ENCODE data around the gene TBC1D22A.

Gene TBC1D22A

GRCh38 chr22:46737976-46738646, 24.3 kb upstream of the TBC1D22A start, which contains the start of gene CERK:
Gene CERK, minus strand, starts transcription at chr22:46738252. Its CDS starts 104 bp downstream, at chr22:46738148.
- peak; percentile 49 for DNase-seq

DNA sequence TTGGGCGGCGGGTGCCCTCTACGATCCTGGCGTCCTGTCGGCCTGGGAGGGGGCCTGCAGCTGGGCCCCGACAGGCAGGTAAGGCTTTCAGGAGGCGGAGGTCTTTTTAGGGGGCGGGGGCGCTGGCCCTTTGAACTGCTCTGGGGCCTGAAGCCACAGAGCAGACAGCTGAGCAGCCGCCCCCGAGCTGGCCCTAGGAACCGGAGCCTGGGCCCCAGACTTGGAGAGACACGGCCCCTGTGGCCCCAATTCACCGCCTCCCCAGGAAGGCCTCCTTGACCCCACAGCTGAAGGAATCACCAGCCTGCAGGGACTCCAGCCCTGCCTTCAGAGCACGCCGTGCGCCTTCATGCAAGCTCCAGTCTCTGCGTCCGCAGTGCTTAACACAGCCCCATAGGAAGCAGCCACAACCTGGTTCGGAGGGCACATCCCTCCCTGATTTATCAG, 23.8 kb upstream of the TBC1D22A start:
- DNase-seq = no peak

- peak; percentile 45 for DNase-seq
Measured at GRCh38 chr22:46739094-46739870, 23.2 kb upstream of the TBC1D22A start.

GRCh38 chr22:46740910-46741780, 21.3 kb upstream of the TBC1D22A start:
- DNase-seq = no peak

GRCh38 chr22:46741974-46742519, 20.4 kb upstream of the TBC1D22A start:
- DNase-seq = no peak

- DNase-seq = no peak
Measured at GRCh38 chr22:46742576-46743221, 19.8 kb upstream of the TBC1D22A start.

DNA sequence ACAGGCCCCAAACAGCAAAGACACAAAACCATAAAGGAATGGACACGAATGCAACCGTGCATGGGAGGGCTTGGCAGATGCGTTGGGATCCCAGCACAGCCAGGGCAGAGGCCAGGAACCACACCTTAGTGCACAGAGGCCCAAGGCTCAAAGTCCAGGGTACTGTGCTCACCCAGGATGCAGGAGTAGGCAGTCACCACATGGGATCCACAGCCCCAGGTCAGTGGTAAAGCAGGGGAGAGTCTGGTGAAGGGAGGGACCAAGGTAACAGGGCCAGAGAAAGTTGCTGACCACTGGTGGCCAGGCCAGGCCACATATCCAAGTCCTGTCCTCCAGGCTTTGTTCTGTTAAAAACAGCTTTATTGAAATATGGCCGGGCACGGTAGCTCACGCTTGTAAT, 17.9 kb upstream of the TBC1D22A start:
- DNase-seq = no peak

DNA sequence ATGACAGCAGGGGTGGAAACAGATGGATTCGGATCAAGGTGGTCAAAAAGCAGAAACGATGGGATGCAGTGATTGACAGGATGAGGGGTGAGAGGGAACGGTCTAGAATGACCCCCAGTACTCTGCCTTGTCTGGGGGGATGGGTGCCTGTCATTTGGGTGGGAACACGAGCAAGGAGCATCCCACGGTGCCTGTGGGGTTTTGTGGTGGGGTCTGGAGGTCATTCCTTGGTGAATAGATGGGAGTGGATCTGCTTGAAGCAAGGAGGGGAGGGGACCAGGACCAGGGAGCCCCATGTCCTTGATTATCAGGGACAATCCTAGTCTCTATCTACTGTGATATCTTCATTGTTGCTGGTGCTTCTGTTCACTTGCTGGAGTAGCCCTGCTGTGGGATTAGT, 16.3 kb upstream of the TBC1D22A start:
- no peak for DNase-seq

- DNase-seq = no peak
Measured at GRCh38 chr22:46746620-46747019, 15.8 kb upstream of the TBC1D22A start.

DNA sequence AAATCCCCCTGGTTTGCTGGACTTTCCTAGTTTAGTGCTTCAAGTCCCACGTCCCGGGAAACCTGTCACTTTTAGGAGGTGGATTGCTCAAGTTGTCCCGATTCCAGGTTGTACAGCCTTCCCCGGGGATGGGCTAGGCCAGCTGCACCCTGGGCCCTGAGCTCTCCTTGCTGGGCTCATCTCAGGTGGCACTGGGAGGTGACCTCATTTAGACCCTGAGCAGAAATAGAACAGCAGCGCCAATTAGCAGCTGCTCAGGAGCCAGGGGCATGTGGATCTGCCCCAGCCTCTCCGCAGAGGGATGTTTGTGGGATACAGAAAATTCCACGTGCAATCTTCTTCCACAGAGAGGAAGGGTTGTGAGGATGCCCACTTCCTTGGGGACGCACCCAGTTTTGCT, 14.8 kb upstream of the TBC1D22A start:
- DNase-seq = no peak

DNA sequence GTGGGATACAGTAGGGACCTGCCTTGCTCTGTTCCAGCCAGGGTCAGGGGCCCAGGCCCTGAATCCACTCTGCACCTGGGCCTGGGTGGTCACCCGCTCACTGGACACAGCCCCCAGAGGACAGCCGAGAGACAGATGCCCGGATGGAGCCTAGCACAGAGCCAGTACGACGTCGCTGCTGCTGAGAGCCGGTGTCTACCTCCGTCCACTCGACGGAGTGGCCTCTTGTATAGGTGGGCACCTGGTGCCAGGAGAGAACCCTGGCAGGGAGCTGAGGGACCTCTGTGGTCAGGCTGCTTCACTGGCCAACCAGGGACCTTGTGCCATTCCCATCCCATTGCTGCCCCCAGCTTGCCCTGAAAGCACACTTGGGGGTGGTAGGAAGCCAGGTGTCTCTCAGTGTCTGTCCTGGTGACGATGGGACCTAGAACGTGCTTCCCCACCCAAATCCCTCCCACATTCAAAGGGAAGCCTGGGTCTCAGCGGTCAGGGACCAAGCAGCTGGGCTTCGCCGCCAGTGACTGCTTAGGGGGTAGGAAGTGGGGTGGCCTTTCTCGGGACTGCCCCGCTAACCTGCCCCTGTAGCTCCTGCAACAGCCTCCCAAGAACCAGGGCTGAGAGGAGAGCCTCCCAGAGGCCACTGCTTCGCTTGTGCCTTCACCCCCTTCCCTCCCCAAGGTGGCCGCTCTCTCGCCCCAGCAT, 14.1 kb upstream of the TBC1D22A start:
- no peak for DNase-seq

DNA sequence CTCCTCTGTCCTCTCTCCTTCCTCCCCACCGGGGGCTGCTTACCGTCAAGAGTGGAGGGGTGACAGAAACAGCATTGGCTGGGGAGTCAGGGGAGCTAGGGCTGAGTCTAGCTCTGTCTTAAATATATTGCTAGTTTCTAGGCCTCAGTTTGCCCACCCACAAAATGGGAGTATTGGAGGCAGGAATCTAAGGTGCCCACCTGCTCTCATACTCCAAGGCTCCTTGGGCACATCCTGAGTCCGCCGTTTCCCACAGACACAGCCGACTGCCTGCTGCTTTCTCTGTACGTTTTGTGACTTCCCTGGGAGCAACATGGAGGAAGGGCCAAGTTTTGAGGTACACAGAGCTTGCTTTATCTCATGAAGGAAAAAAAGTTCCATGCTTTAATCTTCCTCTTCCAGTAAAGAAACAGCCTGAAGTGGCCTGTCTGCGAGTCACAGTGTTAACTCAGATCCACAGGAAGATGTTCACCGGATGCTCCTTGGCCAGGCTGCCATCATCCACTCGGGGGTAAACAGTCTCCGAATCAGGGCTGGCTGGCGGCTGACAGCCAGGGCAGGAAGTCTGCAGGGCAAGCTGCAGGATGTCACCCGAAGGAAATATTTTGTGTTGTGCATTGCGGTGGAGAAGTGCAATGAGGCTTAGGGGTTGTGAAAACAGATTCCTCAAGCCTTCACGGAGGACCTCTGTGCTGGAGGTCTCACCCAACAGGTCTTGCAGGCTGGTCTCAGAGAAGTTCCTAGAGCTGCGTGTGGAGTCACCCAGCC, 13.4 kb upstream of the TBC1D22A start:
- peak; percentile 61 for DNase-seq

GRCh38 chr22:46749682-46750529, 12.5 kb upstream of the TBC1D22A start:
- peak; percentile 31 for DNase-seq

- DNase-seq = no peak
Measured at GRCh38 chr22:46750530-46750800, 12.0 kb upstream of the TBC1D22A start.

- no peak for DNase-seq
Measured at GRCh38 chr22:46750863-46751443, 11.5 kb upstream of the TBC1D22A start.

DNA sequence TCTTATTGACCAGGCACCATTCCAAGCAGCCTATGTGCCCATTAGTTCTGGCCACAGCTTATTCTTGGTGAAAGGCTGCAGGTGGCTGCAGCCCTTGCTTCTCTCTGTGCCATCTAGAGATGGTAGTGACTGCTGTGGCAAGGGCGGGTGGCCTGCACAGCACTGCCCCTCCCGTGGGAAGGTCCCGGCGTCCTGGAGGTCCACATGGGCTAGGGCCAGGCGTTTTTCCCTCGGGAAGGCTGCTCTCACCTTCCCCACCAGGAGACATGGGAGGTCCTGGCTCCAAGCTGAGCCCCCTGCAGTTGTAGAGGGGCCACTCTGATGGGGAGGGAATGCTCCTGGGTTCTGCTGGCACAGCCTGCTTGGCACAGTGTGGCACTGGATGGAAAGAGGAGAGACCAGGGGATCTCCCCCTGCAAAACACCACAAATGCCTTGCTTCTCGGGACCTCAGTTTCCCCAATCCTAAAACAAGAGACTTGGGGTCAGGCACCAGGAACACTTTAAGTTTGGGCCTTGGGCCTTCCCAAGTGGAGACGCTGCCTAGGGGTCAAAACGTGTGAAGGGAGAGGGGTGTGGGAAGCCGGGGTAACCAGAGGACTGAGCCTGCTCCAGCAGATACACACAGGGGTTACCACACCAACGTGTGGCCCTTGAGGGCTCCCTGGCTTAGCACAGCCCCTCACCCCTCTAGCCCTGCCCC, 10.0 kb upstream of the TBC1D22A start:
- no peak for DNase-seq

DNA sequence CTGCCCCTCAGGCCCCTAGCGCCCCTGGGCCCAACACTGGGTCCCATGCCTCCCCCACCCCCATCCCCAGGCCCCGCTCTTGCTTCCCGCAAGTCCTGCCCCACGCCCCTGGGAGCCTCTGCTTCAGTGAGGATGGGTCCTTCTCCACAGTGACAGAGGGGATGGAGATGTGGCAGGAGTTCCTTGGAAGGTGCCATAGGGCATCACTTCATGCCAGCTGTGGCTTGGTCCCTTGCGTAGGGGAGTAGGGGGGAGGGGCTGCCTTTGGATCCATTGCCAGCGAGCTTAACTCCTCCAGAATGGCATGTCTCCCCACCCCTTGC, 9.5 kb upstream of the TBC1D22A start:
- no peak for DNase-seq

GRCh38 chr22:46753360-46753759, 9.1 kb upstream of the TBC1D22A start:
- DNase-seq = no peak

- DNase-seq = no peak
Measured at GRCh38 chr22:46753761-46754109, 8.7 kb upstream of the TBC1D22A start.
